Type B pancreatic cell (in vitro differentiated cells): Measurements from ENCODE around the gene EEPD1. TPM values are rescaled to one million over a fixed set of nuclear protein-coding genes. Genes with fewer than 3 reads are reported as not detected.

Source experiments
- DNase-seq: peaks from one replicate; pipeline ENCODE4 v3.0.0; 2021; ENCODE audit warnings: mixed read lengths; ENCODE audit not compliant: unreplicated experiment; ENCODE audit errors: extremely low spot score
- H3K27ac Mint-ChIP-seq: 2 replicates; pipeline ENCODE4 v1.8.0; 2021; ENCODE audit warnings: mild to moderate bottlenecking, mixed read lengths
- H3K27me3 Mint-ChIP-seq: 2 replicates; pipeline ENCODE4 v1.8.0; 2021; ENCODE audit warnings: mixed read lengths
- H3K36me3 Mint-ChIP-seq: 2 replicates; pipeline ENCODE4 v1.8.0; 2021; ENCODE audit warnings: mixed read lengths
- H3K4me1 Mint-ChIP-seq: one replicate; pipeline ENCODE4 v1.8.0; 2021; ENCODE audit warnings: mixed read lengths; ENCODE audit not compliant: unreplicated experiment
- H3K4me3 Mint-ChIP-seq: 2 replicates; pipeline ENCODE4 v1.8.0; 2021; ENCODE audit warnings: mild to moderate bottlenecking, mixed read lengths
- H3K9me3 Mint-ChIP-seq: 2 replicates; pipeline ENCODE4 v1.8.0; 2021; ENCODE audit warnings: mixed read lengths
- CTCF ChIP-seq: fragments of 200-600 bp; sonication (generic); conservative IDR thresholded peaks from 2 replicates; pipeline ENCODE4 v1.5.0; 2021; ENCODE audit warnings: antibody characterized with exemption, mild to moderate bottlenecking
- total RNA-seq: library from RNA; stranded (reverse); gene quantifications from 2 replicates; pipeline ENCODE4 v1.2.1, GENCODE V29; 2021; ENCODE audit warnings: low replicate concordance

The EEPD1 gene
- total RNA-seq, 1 donor from 2014 or later, result 35.8 TPM

DNA sequence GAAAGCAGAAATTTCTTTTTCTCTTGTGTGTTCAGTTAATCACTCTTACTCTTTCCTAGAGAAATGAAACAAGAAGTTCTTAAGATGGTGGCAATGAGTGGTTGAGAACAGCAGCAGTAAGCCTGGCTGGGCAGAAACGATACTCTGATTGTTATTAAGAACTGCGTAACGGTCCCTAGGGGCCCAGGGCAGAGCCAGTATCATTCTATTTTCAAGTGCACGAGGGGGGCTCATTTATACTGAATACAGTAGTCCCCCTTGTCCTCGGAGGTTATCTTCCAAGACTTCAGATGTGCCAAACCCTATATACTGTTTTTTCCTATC, 64.9 kb downstream of the EEPD1 start:
- Mint-ChIP-seq H3K9me3 (peaks cover 4% of the 10 kb centered on the region), H3K27me3 (peaks cover 13% of the 10 kb centered on the region), H3K4me3 (no peak overlapping the region), H3K27ac (no peak overlapping the region), H3K4me1 (peaks cover 42% of the 10 kb centered on the region), H3K36me3 (peaks cover 18% of the 10 kb centered on the region)
- DNase-seq, result no peak
- no peak for TF ChIP-seq CTCF

DNA sequence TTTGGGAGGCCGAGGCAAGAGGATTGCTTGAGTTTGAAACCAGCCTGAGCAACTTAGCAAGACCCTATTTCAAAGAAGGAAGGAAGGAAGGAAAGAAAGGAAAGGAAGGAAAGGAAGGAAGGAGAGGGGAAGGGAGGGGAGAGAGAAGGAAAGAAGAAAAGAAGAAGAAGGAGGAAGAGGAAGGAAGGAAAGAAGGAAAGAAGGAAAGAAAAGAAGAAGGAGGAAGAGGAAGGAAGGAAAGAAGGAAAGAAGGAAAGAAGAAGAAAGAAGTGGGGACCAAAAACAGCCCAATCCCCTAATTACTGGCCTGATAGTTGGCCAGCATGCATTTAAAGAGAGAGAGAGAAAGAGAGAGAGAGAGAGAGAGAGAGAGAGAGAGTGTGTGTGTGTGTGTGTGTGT, 66.4 kb downstream of the EEPD1 start:
- H3K4me1 Mint-ChIP-seq, result peaks cover 41% of the 10 kb centered on the region
- peaks cover 15% of the 10 kb centered on the region for H3K36me3 Mint-ChIP-seq
- H3K4me3 Mint-ChIP-seq, result no peak overlapping the region
- no peak overlapping the region for H3K27ac Mint-ChIP-seq
- TF ChIP-seq CTCF, result no peak
- H3K27me3 Mint-ChIP-seq, result peaks cover 3% of the 10 kb centered on the region
- no peak for DNase-seq
- no peaks in the 10 kb centered on the region for H3K9me3 Mint-ChIP-seq

GRCh38 chr7:36223851-36224250, 70.8 kb downstream of the EEPD1 start:
- Mint-ChIP-seq H3K9me3 (no peaks in the 10 kb centered on the region), H3K4me3 (no peak overlapping the region), H3K27ac (no peak overlapping the region), H3K27me3 (peaks cover under 1% of the 10 kb centered on the region), H3K36me3 (peaks cover 10% of the 10 kb centered on the region), H3K4me1 (peaks cover 32% of the 10 kb centered on the region)
- no peak for TF ChIP-seq CTCF
- DNase-seq, result no peak

DNA sequence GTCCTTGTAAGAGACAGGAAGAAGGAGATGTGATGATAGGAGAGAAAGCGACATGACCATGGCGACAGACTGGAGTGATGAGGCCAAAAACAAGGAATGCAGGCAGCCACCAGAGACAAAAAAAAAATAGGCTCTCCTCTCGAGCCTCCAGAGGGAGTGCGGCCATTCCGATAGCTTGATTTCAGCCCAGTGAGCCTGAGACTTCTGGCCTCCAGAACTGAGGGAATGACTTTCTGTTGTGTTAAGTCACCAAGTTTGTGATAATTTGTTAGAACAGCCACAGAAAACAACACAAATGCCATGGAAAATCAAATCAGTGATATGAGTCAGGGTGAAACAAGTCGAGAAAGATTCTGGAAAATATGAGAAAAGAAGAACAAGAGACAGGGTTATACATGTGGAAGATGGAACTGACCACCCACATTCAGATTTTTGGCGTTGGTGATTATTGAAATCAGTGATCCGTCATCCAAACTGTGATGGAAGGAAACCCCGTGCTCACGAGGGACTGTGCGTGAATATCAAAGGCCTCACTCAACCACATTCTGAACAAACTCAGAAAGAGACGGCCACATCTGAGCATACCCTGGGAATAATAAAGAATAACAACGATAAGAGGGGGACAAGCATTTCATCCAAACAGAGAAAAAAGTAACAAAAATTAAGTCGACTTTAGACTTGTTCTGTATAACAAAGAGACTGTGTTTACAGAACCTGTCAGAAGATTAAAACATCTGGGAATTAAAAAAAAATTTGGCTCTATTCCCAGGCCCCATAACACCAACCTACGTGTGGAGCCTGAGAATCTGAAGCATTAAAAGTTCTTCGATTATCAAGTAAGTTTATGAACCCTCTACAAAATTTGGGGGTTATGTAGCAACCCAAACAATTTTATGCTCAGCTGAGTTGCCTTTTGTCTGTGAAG, 72.1 kb downstream of the EEPD1 start:
- H3K4me1 Mint-ChIP-seq, result peaks cover 40% of the 10 kb centered on the region
- H3K4me3 Mint-ChIP-seq, result no peak overlapping the region
- H3K27ac Mint-ChIP-seq, result no peak overlapping the region
- H3K27me3 Mint-ChIP-seq, result no peaks in the 10 kb centered on the region
- DNase-seq, result no peak
- peaks cover 5% of the 10 kb centered on the region for H3K36me3 Mint-ChIP-seq
- TF ChIP-seq CTCF, result no peak
- no peaks in the 10 kb centered on the region for H3K9me3 Mint-ChIP-seq

GRCh38 chr7:36226151-36226550, 73.1 kb downstream of the EEPD1 start:
- Mint-ChIP-seq H3K9me3 (no peaks in the 10 kb centered on the region), H3K27me3 (no peaks in the 10 kb centered on the region), H3K36me3 (peaks cover 5% of the 10 kb centered on the region), H3K27ac (no peak overlapping the region), H3K4me1 (peaks cover 43% of the 10 kb centered on the region), H3K4me3 (no peak overlapping the region)
- no peak for TF ChIP-seq CTCF
- no peak for DNase-seq
